ENCODE measurements around the gene ADPRS. TPM values are rescaled to one million over a fixed set of nuclear protein-coding genes. Genes with fewer than 3 reads are reported as not detected.

ADPRS gene
- total RNA-seq, 2 donors from 2014 or later, result 43.5 to 47.9 TPM

GRCh38 chr1:36093226-36093625, 4.5 kb downstream of the ADPRS start:
- Mint-ChIP-seq H3K4me3 (no peak overlapping the region), H3K27me3 (no peaks in the 10 kb centered on the region), H3K27ac (no peak overlapping the region), H3K36me3 (peaks cover 9% of the 10 kb centered on the region), H3K4me1 (ENCODE audit: low read depth in 2 of 2) (peaks cover 12 to 20% of the 10 kb centered on the region in 2 donors), H3K9me3 (no peaks in the 10 kb centered on the region)
- DNase-seq (ENCODE audit: low spot score), result no peak
- ATAC-seq, result no peak

- Mint-ChIP-seq H3K4me1 (ENCODE audit: low read depth in 2 of 2) (peaks cover 12 to 20% of the 10 kb centered on the region in 2 donors), H3K4me3 (no peak overlapping the region), H3K36me3 (peaks cover 9% of the 10 kb centered on the region), H3K27ac (no peak overlapping the region), H3K9me3 (no peaks in the 10 kb centered on the region), H3K27me3 (no peaks in the 10 kb centered on the region)
- DNase-seq (ENCODE audit: low spot score), result no peak
- ATAC-seq, result no peak
These were observed 5.2 kb downstream of the ADPRS start for GRCh38 chr1:36093929-36094328.

- Mint-ChIP-seq H3K4me3 (no peak overlapping the region), H3K4me1 (ENCODE audit: low read depth in 2 of 2) (peaks cover 6 to 16% of the 10 kb centered on the region in 2 donors), H3K9me3 (no peaks in the 10 kb centered on the region), H3K27me3 (no peaks in the 10 kb centered on the region), H3K36me3 (peaks cover 5% of the 10 kb centered on the region), H3K27ac (no peak overlapping the region)
- DNase-seq (ENCODE audit: low spot score), result no peak
- no peak for ATAC-seq
These were observed 5.9 kb downstream of the ADPRS start for GRCh38 chr1:36094621-36095061.

- Mint-ChIP-seq H3K36me3 (no peaks in the 10 kb centered on the region), H3K4me3 (no peak overlapping the region), H3K27ac (no peak overlapping the region), H3K4me1 (ENCODE audit: low read depth in 2 of 2) (peaks cover 0 to 13% of the 10 kb centered on the region in 2 donors), H3K27me3 (no peaks in the 10 kb centered on the region), H3K9me3 (no peaks in the 10 kb centered on the region)
- ATAC-seq (no peak), DNase-seq (ENCODE audit: low spot score) (no peak)
These were observed 7.2 kb downstream of the ADPRS start for GRCh38 chr1:36095760-36096405.

- H3K36me3 Mint-ChIP-seq, result no peaks in the 10 kb centered on the region
- DNase-seq (ENCODE audit: low spot score) (no peak), ATAC-seq (peak in 1 of 2 donors; percentile 11)
- H3K27me3 Mint-ChIP-seq, result no peaks in the 10 kb centered on the region
- H3K4me3 Mint-ChIP-seq, result no peak overlapping the region
- no peaks in the 10 kb centered on the region for H3K9me3 Mint-ChIP-seq
- peaks cover 0 to 10% of the 10 kb centered on the region in 2 donors for H3K4me1 Mint-ChIP-seq (ENCODE audit: low read depth in 2 of 2)
- H3K27ac Mint-ChIP-seq, result no peak overlapping the region
These were observed 8.1 kb downstream of the ADPRS start for GRCh38 chr1:36096500-36097432.

GRCh38 chr1:36097693-36098585, 9.2 kb downstream of the ADPRS start:
- no peaks in the 10 kb centered on the region for H3K27me3 Mint-ChIP-seq
- ATAC-seq, result peak in 1 of 2 donors; percentile 8
- no peak for DNase-seq (ENCODE audit: low spot score)
- peaks cover 0 to 6% of the 10 kb centered on the region in 2 donors for H3K4me1 Mint-ChIP-seq (ENCODE audit: low read depth in 2 of 2)
- H3K9me3 Mint-ChIP-seq, result no peaks in the 10 kb centered on the region
- no peak overlapping the region for H3K4me3 Mint-ChIP-seq
- H3K27ac Mint-ChIP-seq, result no peak overlapping the region
- H3K36me3 Mint-ChIP-seq, result no peaks in the 10 kb centered on the region

- no peak for ATAC-seq
- Mint-ChIP-seq H3K4me1 (ENCODE audit: low read depth in 2 of 2) (peaks cover 0 to 6% of the 10 kb centered on the region in 2 donors), H3K27ac (no peak overlapping the region), H3K27me3 (no peaks in the 10 kb centered on the region), H3K36me3 (no peaks in the 10 kb centered on the region), H3K4me3 (no peak overlapping the region), H3K9me3 (no peaks in the 10 kb centered on the region)
- DNase-seq (ENCODE audit: low spot score), result no peak
These were observed 10.1 kb downstream of the ADPRS start for GRCh38 chr1:36098650-36099365.

GRCh38 chr1:36099681-36100341, 11.1 kb downstream of the ADPRS start:
- H3K9me3 Mint-ChIP-seq, result no peaks in the 10 kb centered on the region
- no peak overlapping the region for H3K4me3 Mint-ChIP-seq
- peak; percentile 73 for DNase-seq (ENCODE audit: low spot score)
- no peaks in the 10 kb centered on the region for H3K27me3 Mint-ChIP-seq
- H3K4me1 Mint-ChIP-seq (ENCODE audit: low read depth in 2 of 2), result peaks cover 0 to 6% of the 10 kb centered on the region in 2 donors
- H3K27ac Mint-ChIP-seq, result no peak overlapping the region
- ATAC-seq, result peak; percentile 77 to 82
- H3K36me3 Mint-ChIP-seq, result no peaks in the 10 kb centered on the region

- H3K36me3 Mint-ChIP-seq, result no peaks in the 10 kb centered on the region
- H3K27ac Mint-ChIP-seq, result no peak overlapping the region
- no peak for ATAC-seq
- no peaks in the 10 kb centered on the region for H3K9me3 Mint-ChIP-seq
- H3K27me3 Mint-ChIP-seq, result no peaks in the 10 kb centered on the region
- no peak overlapping the region for H3K4me3 Mint-ChIP-seq
- DNase-seq (ENCODE audit: low spot score), result no peak
- peaks cover 0 to 6% of the 10 kb centered on the region in 2 donors for H3K4me1 Mint-ChIP-seq (ENCODE audit: low read depth in 2 of 2)
These were observed 11.7 kb downstream of the ADPRS start for GRCh38 chr1:36100376-36100775.

- Mint-ChIP-seq H3K27me3 (no peaks in the 10 kb centered on the region), H3K27ac (no peak overlapping the region), H3K36me3 (no peaks in the 10 kb centered on the region), H3K4me3 (no peak overlapping the region), H3K9me3 (no peaks in the 10 kb centered on the region), H3K4me1 (ENCODE audit: low read depth in 2 of 2) (peaks cover 0 to 4% of the 10 kb centered on the region in 2 donors)
- no peak for ATAC-seq
- DNase-seq (ENCODE audit: low spot score), result no peak
These were observed 12.9 kb downstream of the ADPRS start for GRCh38 chr1:36101546-36101945.

GRCh38 chr1:36106269-36106668, 17.6 kb downstream of the ADPRS start:
- Mint-ChIP-seq H3K4me3 (no peak overlapping the region), H3K36me3 (no peaks in the 10 kb centered on the region), H3K9me3 (no peaks in the 10 kb centered on the region), H3K27me3 (no peaks in the 10 kb centered on the region), H3K27ac (no peak overlapping the region), H3K4me1 (ENCODE audit: low read depth in 2 of 2) (peaks cover 5 to 7% of the 10 kb centered on the region in 2 donors)
- DNase-seq (ENCODE audit: low spot score) (no peak), ATAC-seq (no peak)

- no peaks in the 10 kb centered on the region for H3K36me3 Mint-ChIP-seq
- no peaks in the 10 kb centered on the region for H3K9me3 Mint-ChIP-seq
- H3K27ac Mint-ChIP-seq, result no peak overlapping the region
- H3K4me1 Mint-ChIP-seq (ENCODE audit: low read depth in 2 of 2), result peaks cover 7 to 9% of the 10 kb centered on the region in 2 donors
- no peaks in the 10 kb centered on the region for H3K27me3 Mint-ChIP-seq
- DNase-seq (ENCODE audit: low spot score), result no peak
- ATAC-seq, result no peak
- no peak overlapping the region for H3K4me3 Mint-ChIP-seq
These were observed 18.7 kb downstream of the ADPRS start for GRCh38 chr1:36107394-36107793.
